ENCODE results near the gene TMPRSS11D.
A peak's percentile ranks its signal among the peaks of the same experiment; 100 is the strongest.

Gene TMPRSS11D

DNA sequence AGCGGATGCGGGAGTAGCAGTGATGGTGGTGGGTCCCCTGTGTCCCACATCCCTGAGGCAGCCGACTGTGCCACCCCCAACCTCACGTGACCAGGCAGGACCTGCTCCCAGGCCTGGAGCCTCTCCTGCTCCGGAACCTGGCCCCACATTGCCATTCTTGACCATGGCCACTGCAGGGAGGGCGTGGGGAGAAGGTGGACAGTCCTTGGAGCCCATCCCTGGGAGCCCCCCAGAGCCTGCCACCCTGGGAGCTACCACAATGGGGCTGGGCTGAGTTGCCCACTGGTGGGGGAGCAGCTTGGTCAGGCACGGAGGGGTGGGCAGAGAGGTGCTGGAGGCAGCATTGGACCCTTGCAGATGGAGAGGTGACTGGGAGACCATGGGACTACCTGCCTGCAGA is 42.7 kb upstream of the TMPRSS11D start:
- H3K4me3 ChIP-seq (ENCODE audit: low read depth, low read length), result no peak overlapping the region
- H3K4me1 ChIP-seq, result no peaks in the 10 kb centered on the region
- no peak for TF ChIP-seq CTCF (IDR thresholded peaks at IDR 0.05; ENCODE audit: low read depth, low read length)
- no peak for DNase-seq
- no peaks in the 10 kb centered on the region for H3K27me3 ChIP-seq
- no peaks in the 10 kb centered on the region for H3K9me3 ChIP-seq
- H3K36me3 ChIP-seq, result no peaks in the 10 kb centered on the region

DNA sequence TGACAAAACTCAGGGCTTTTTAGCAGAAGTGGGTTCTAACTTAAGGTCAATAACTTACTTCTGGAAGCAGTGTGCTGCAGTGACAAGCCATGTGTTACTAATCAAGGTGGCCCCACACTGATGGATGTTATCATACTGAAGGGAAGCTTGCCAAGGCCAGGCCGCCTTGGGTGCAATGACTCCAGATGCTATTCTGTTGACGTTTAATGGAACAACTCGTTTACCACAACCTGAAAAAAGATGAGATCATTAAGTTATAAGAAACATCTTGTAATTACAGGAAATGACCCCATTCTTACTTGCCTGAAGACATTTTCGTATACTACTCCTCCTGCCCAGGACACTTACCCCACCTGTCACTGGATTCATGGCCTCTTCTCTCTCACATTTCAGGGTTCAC is 38.9 kb upstream of the TMPRSS11D start:
- Histone ChIP-seq H3K4me3 (ENCODE audit: low read depth, low read length) (no peak overlapping the region), H3K36me3 (no peaks in the 10 kb centered on the region), H3K4me1 (no peaks in the 10 kb centered on the region), H3K9me3 (no peaks in the 10 kb centered on the region), H3K27me3 (no peaks in the 10 kb centered on the region)
- DNase-seq, result peak; percentile 44
- TF ChIP-seq CTCF (IDR thresholded peaks at IDR 0.05; ENCODE audit: low read depth, low read length), result no peak

GRCh38 chr4:67918428-67918827 is 34.6 kb upstream of the TMPRSS11D start:
- DNase-seq, result no peak
- Histone ChIP-seq H3K4me3 (ENCODE audit: low read depth, low read length) (no peak overlapping the region), H3K9me3 (no peaks in the 10 kb centered on the region), H3K27me3 (no peaks in the 10 kb centered on the region), H3K4me1 (no peaks in the 10 kb centered on the region), H3K36me3 (no peaks in the 10 kb centered on the region)
- TF ChIP-seq CTCF (IDR thresholded peaks at IDR 0.05; ENCODE audit: low read depth, low read length), result peak; percentile 37

GRCh38 chr4:67915400-67915966 is 31.7 kb upstream of the TMPRSS11D start:
- H3K9me3 ChIP-seq, result no peaks in the 10 kb centered on the region
- H3K27me3 ChIP-seq, result no peaks in the 10 kb centered on the region
- no peak for TF ChIP-seq CTCF (IDR thresholded peaks at IDR 0.05; ENCODE audit: low read depth, low read length)
- DNase-seq, result no peak
- no peaks in the 10 kb centered on the region for H3K4me1 ChIP-seq
- H3K4me3 ChIP-seq (ENCODE audit: low read depth, low read length), result no peak overlapping the region
- H3K36me3 ChIP-seq, result no peaks in the 10 kb centered on the region

GRCh38 chr4:67912080-67912479 is 28.3 kb upstream of the TMPRSS11D start:
- H3K9me3 ChIP-seq, result no peaks in the 10 kb centered on the region
- H3K4me1 ChIP-seq, result no peaks in the 10 kb centered on the region
- DNase-seq, result no peak
- H3K36me3 ChIP-seq, result no peaks in the 10 kb centered on the region
- no peak for TF ChIP-seq CTCF (IDR thresholded peaks at IDR 0.05; ENCODE audit: low read depth, low read length)
- no peaks in the 10 kb centered on the region for H3K27me3 ChIP-seq
- no peak overlapping the region for H3K4me3 ChIP-seq (ENCODE audit: low read depth, low read length)

DNA sequence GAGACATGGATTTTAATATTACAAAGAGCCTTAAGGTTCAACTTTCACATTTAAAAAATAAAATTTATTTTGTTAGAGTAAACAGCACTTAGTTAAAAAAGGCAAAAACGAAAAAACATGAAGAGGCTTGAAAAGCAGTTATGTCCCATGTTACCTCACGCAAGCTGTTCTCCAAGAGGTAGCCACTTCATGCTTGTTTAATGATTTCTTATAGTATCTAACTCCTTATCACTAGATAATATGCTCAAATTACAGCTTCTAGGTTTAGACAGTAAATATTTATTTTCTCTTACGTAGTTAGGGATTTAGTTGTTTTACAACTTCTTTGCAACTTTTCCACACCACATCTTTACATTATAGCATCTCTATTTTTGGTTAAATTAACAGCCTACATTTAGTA is 27.8 kb upstream of the TMPRSS11D start:
- DNase-seq, result no peak
- H3K4me1 ChIP-seq, result no peaks in the 10 kb centered on the region
- no peak for TF ChIP-seq CTCF (IDR thresholded peaks at IDR 0.05; ENCODE audit: low read depth, low read length)
- no peaks in the 10 kb centered on the region for H3K36me3 ChIP-seq
- H3K27me3 ChIP-seq, result no peaks in the 10 kb centered on the region
- H3K4me3 ChIP-seq (ENCODE audit: low read depth, low read length), result no peak overlapping the region
- no peaks in the 10 kb centered on the region for H3K9me3 ChIP-seq

Measured in BE2C (cell line).